ENCODE data around the gene MOSPD3. TPM values are rescaled to one million over a fixed set of nuclear protein-coding genes. Genes with fewer than 3 reads are reported as not detected.

MOSPD3 gene
- total RNA-seq, 1 donor from 2014 or later, result 14.7 TPM

- no peak for TF ChIP-seq CTCF (IDR thresholded peaks at IDR 0.05)
- H3K36me3 ChIP-seq, result no peaks in the 10 kb centered on the region
- intact Hi-C loops (cut with DNase I), result no loop called here
Observed at GRCh38 chr7:100620804-100621203, 8.5 kb downstream of the MOSPD3 start.

DNA sequence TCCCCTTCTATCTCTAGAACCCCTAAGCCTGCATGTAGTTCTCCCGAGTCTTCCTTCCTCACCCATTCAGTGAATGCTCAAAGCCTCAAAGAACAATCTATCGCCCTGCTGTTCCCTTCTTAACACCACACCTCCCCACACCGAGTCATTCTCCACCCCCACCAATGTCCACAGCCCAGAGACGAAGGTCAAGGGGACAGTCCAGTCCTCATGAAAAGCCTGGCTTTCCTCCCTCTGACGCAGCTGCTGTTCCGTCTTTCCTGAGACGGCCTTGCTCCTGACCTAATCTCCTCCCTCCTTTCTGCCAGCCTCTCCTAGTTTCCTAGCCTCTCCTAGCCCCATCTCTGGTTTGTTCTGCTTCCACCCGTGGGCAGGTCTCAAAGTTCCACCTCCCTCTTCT is 9.2 kb downstream of the MOSPD3 start:
- no peak overlapping the region for H3K4me3 ChIP-seq
- no peak overlapping the region for H3K27ac ChIP-seq
- H3K9me3 ChIP-seq, result no peaks in the 10 kb centered on the region
- DNase-seq, result no peak
- no peak for TF ChIP-seq CTCF (IDR thresholded peaks at IDR 0.05)
- no peak for ATAC-seq
- intact Hi-C loops (cut with DNase I), result no loop called here
- no peaks in the 10 kb centered on the region for H3K27me3 ChIP-seq
- no peaks in the 10 kb centered on the region for H3K36me3 ChIP-seq
- H3K4me1 ChIP-seq, result peaks cover 4% of the 10 kb centered on the region

More at GRCh38 chr7:100620804-100621203, 8.5 kb downstream of the MOSPD3 start:
- no peak for ATAC-seq
- no peaks in the 10 kb centered on the region for H3K9me3 ChIP-seq
- no peaks in the 10 kb centered on the region for H3K4me1 ChIP-seq
- no peak overlapping the region for H3K27ac ChIP-seq
- no peak overlapping the region for H3K4me3 ChIP-seq
- no peak for DNase-seq
- no peaks in the 10 kb centered on the region for H3K27me3 ChIP-seq

GRCh38 chr7:100623951-100624824 is 11.8 kb downstream of the MOSPD3 start:
- DNase-seq, result no peak
- no peaks in the 10 kb centered on the region for H3K9me3 ChIP-seq
- no peaks in the 10 kb centered on the region for H3K36me3 ChIP-seq
- no peak overlapping the region for H3K27ac ChIP-seq
- peaks cover 9% of the 10 kb centered on the region for H3K4me1 ChIP-seq
- no peak for TF ChIP-seq CTCF (IDR thresholded peaks at IDR 0.05)
- no peaks in the 10 kb centered on the region for H3K27me3 ChIP-seq
- no peak overlapping the region for H3K4me3 ChIP-seq
- intact Hi-C loops (cut with DNase I), result no loop called here
- no peak for ATAC-seq

- TF ChIP-seq CTCF (IDR thresholded peaks at IDR 0.05), result no peak
- Histone ChIP-seq H3K36me3 (no peaks in the 10 kb centered on the region), H3K9me3 (no peaks in the 10 kb centered on the region), H3K27ac (no peak overlapping the region), H3K27me3 (no peaks in the 10 kb centered on the region), H3K4me1 (peaks cover 9% of the 10 kb centered on the region), H3K4me3 (peak overlapping the region; percentile 33)
- DNase-seq (no peak), ATAC-seq (no peak)
- intact Hi-C loops (cut with DNase I), result no loop called here
Observed at GRCh38 chr7:100626055-100626454, 13.7 kb downstream of the MOSPD3 start.

GRCh38 chr7:100626530-100627237 is 14.3 kb downstream of the MOSPD3 start:
- Histone ChIP-seq H3K4me1 (peaks cover 9% of the 10 kb centered on the region), H3K27me3 (no peaks in the 10 kb centered on the region), H3K36me3 (no peaks in the 10 kb centered on the region), H3K27ac (peak overlapping the region; percentile 8), H3K4me3 (peak overlapping the region; percentile 33), H3K9me3 (no peaks in the 10 kb centered on the region)
- peak; percentile 89 for DNase-seq
- intact Hi-C loops (cut with DNase I), result no loop called here
- ATAC-seq, result peak; percentile 98
- no peak for TF ChIP-seq CTCF (IDR thresholded peaks at IDR 0.05)
